ENCODE results near the gene CMTM6.
A peak's percentile ranks its signal among the peaks of the same experiment; 100 is the strongest.
"Not testable (repeated sequence)": the region's sequence is repeated elsewhere in the genome, so short reads cannot be mapped to it uniquely, and the experiment has no call there.

Gene CMTM6

GRCh38 chr3:32443478-32443877, 59.2 kb downstream of the CMTM6 start:
- TF ChIP-seq CTCF (IDR thresholded peaks at IDR 0.05; ENCODE audit: insufficient read depth, low read depth, low read length, missing control alignments), result no peak
- DNase-seq (ENCODE audit: low read depth), result no peak
- no peak overlapping the region for H3K4me3 ChIP-seq (ENCODE audit: low read depth, low read length)

GRCh38 chr3:32442766-32443165, 59.9 kb downstream of the CMTM6 start:
- no peak for TF ChIP-seq CTCF (IDR thresholded peaks at IDR 0.05; ENCODE audit: insufficient read depth, low read depth, low read length, missing control alignments)
- DNase-seq (ENCODE audit: low read depth), result no peak
- no peak overlapping the region for H3K4me3 ChIP-seq (ENCODE audit: low read depth, low read length)

GRCh38 chr3:32440611-32441350, 61.9 kb downstream of the CMTM6 start:
- DNase-seq (ENCODE audit: low read depth), result no peak
- TF ChIP-seq CTCF (IDR thresholded peaks at IDR 0.05; ENCODE audit: insufficient read depth, low read depth, low read length, missing control alignments), result no peak

GRCh38 chr3:32439421-32439820, 63.2 kb downstream of the CMTM6 start:
- H3K4me3 ChIP-seq (ENCODE audit: low read depth, low read length), result not testable (repeated sequence)

More at GRCh38 chr3:32440611-32441350, 61.9 kb downstream of the CMTM6 start:
- no peak overlapping the region for H3K4me3 ChIP-seq (ENCODE audit: low read depth, low read length)

GRCh38 chr3:32438596-32439344, 63.9 kb downstream of the CMTM6 start:
- DNase-seq (ENCODE audit: low read depth), result peak; percentile 90
- no peak for TF ChIP-seq CTCF (IDR thresholded peaks at IDR 0.05; ENCODE audit: insufficient read depth, low read depth, low read length, missing control alignments)
- no peak overlapping the region for H3K4me3 ChIP-seq (ENCODE audit: low read depth, low read length)

More at GRCh38 chr3:32439421-32439820, 63.2 kb downstream of the CMTM6 start:
- DNase-seq (ENCODE audit: low read depth), result not testable (repeated sequence)

- H3K4me3 ChIP-seq (ENCODE audit: low read depth, low read length), result no peak overlapping the region
- no peak for TF ChIP-seq CTCF (IDR thresholded peaks at IDR 0.05; ENCODE audit: insufficient read depth, low read depth, low read length, missing control alignments)
- no peak for DNase-seq (ENCODE audit: low read depth)
Observed at GRCh38 chr3:32437896-32438295, 64.8 kb downstream of the CMTM6 start.

- H3K4me3 ChIP-seq (ENCODE audit: low read depth, low read length), result no peak overlapping the region
- no peak for TF ChIP-seq CTCF (IDR thresholded peaks at IDR 0.05; ENCODE audit: insufficient read depth, low read depth, low read length, missing control alignments)
- peak; percentile 85 for DNase-seq (ENCODE audit: low read depth)
Observed at GRCh38 chr3:32436816-32437189, 65.8 kb downstream of the CMTM6 start.

Data from GM12865 (cell line).